PC-3 (cell line): ENCODE results near the gene SLC35F3.

Experiments
- CTCF ChIP-seq: fragments of 300-600 bp; sonication (generic); conservative IDR thresholded peaks from 2 replicates; pipeline ENCODE4 v1.5.1; 2017; ENCODE audit warnings: antibody characterized with exemption, low read depth, mild to moderate bottlenecking, low read length
- EZH2 ChIP-seq: fragments of 300-600 bp; sonication (generic); IDR thresholded peaks from one replicate; pipeline ENCODE4 v1.6.1; 2017; ENCODE audit warnings: antibody characterized with exemption, mild to moderate bottlenecking, low read length; ENCODE audit not compliant: unreplicated experiment
- EZH2phosphoT487 ChIP-seq: fragments of 300-600 bp; sonication (generic); IDR thresholded peaks from 2 replicates; pipeline ENCODE4 v1.6.1; 2018; ENCODE audit warnings: mild to moderate bottlenecking, antibody characterized with exemption, low read length, borderline replicate concordance

GRCh38 chr1:234272656-234273312 lies 368.3 kb downstream of the SLC35F3 start:
- no peak for TF ChIP-seq CTCF
- TF ChIP-seq EZH2: no peak
- no peak for TF ChIP-seq EZH2phosphoT487
